ENCODE results near the gene RFLNA. TPM values are rescaled to one million over a fixed set of nuclear protein-coding genes. Genes with fewer than 3 reads are reported as not detected.

The RFLNA gene
- total RNA-seq, 1 experiment from 2014 or later = 10.6 TPM

DNA sequence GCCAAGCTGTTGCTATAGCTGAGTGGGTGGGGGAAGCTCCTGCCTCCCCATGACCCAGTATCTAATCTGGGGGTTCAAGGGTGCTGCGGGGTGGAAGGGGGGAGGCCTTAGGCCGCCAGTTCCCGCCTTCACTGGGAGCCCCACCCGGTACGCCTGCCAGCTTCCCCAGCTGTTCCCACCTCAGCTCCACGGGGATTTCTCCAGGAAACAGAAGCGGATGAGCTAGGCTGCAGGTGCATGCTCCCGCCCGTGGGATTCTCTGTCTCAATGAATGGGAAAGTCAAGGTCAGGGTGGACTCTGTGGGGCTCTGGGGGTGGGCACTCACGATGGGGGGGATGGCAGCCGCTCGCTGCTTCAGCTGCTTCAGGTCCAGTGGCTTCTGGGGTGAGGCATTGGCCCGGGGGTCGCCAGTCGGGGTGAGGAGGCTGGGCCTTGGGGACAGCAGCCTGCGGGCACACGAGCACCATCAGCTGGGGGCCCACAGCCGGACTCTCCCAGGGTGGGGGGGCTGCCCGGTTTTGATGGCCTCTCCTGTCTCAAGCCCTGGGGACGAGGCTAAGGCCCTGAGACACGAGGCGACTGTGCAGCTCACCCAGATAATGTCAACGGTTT lies 68.6 kb downstream of the RFLNA start:
- DNase-seq = no peak
- Histone ChIP-seq H2BK15ac (ENCODE audit: low read depth, low read length) (no peak overlapping the region), H3K4ac (ENCODE audit: low read depth, low read length) (no peak overlapping the region), H2BK20ac (ENCODE audit: low read depth, low read length, poor library complexity, severe bottlenecking) (no peak overlapping the region), H4K20me1 (ENCODE audit: control insufficient read depth, insufficient read depth, insufficient read length) (no peaks in the 10 kb centered on the region), H3K4me1 (ENCODE audit: insufficient read depth, low read length) (no peaks in the 10 kb centered on the region), H3K4me2 (ENCODE audit: insufficient read depth, insufficient read length, low read length) (no peak overlapping the region), H4K8ac (replicated peaks; ENCODE audit: insufficient read length, low read depth, low read length) (no peak overlapping the region), H3K56ac (ENCODE audit: insufficient read length, low read depth, low read length) (no peak overlapping the region), H4K5ac (ENCODE audit: insufficient read length, low read depth, low read length) (no peak overlapping the region), H3T11ph (ENCODE audit: low read length) (no peak overlapping the region), H3K18ac (ENCODE audit: insufficient read length, low read depth, low read length) (no peak overlapping the region), H2AK5ac (ENCODE audit: insufficient read length, low read length) (no peak overlapping the region), H2AFZ (ENCODE audit: low read length) (no peak overlapping the region), H3K27me3 (ENCODE audit: insufficient read depth, low read length) (no peaks in the 10 kb centered on the region), H3K23me2 (ENCODE audit: insufficient read length, low read depth, low read length, poor library complexity, severe bottlenecking) (no peaks in the 10 kb centered on the region), H3K79me1 (ENCODE audit: insufficient read depth, low read depth, low read length, poor library complexity, severe bottlenecking) (no peaks in the 10 kb centered on the region), H3K9me3 (ENCODE audit: control insufficient read depth, low read depth, low read length) (no peaks in the 10 kb centered on the region), H3K27ac (ENCODE audit: insufficient read length, low read depth, low read length) (no peak overlapping the region), H3K9ac (ENCODE audit: extremely low read depth, insufficient read length, low read length) (no peak overlapping the region), H4K91ac (ENCODE audit: insufficient read length, low read depth, low read length) (no peak overlapping the region), H3K79me2 (ENCODE audit: insufficient read depth, low read length) (no peaks in the 10 kb centered on the region), H3K14ac (ENCODE audit: insufficient read depth, low read length) (no peak overlapping the region; the same call in 1 of the 2 replicates), H2BK12ac (ENCODE audit: insufficient read length, low read depth, low read length) (no peak overlapping the region), H2BK5ac (ENCODE audit: insufficient read length, low read length) (no peak overlapping the region), H3K23ac (ENCODE audit: insufficient read length, low read depth, low read length) (no peak overlapping the region), H2BK120ac (ENCODE audit: low read depth, low read length, poor library complexity, severe bottlenecking) (no peak overlapping the region)
- peaks cover 3 to 31% (median 28%) of the 10 kb centered on the region in 3 experiments; a peak in 6 of 7 replicates for H3K36me3 Mint-ChIP-seq (ENCODE audit: insufficient read depth in 1 of 3, low read depth in 3 of 3)
- no peaks in the 10 kb centered on the region for H3K9me3 Mint-ChIP-seq
- no CpG with 5 or more reads among the region's 23 CpGs for WGBS (ENCODE audit: extremely low coverage, insufficient read length, low lambda C conversion rate)
- H3K27me3 Mint-ChIP-seq (ENCODE audit: low read depth) = no peaks in the 10 kb centered on the region; the same call in 1 of the 2 replicates
- no peaks in the 10 kb centered on the region for H3K4me1 Mint-ChIP-seq
- TF ChIP-seq, protein P1, sequence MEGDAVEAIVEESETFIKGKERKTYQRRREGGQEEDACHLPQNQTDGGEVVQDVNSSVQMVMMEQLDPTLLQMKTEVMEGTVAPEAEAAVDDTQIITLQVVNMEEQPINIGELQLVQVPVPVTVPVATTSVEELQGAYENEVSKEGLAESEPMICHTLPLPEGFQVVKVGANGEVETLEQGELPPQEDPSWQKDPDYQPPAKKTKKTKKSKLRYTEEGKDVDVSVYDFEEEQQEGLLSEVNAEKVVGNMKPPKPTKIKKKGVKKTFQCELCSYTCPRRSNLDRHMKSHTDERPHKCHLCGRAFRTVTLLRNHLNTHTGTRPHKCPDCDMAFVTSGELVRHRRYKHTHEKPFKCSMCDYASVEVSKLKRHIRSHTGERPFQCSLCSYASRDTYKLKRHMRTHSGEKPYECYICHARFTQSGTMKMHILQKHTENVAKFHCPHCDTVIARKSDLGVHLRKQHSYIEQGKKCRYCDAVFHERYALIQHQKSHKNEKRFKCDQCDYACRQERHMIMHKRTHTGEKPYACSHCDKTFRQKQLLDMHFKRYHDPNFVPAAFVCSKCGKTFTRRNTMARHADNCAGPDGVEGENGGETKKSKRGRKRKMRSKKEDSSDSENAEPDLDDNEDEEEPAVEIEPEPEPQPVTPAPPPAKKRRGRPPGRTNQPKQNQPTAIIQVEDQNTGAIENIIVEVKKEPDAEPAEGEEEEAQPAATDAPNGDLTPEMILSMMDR (conservative IDR thresholded peaks at IDR 0.05) = no peak
- H3K27ac Mint-ChIP-seq = peak overlapping the region in 1 of 3 experiments; percentile 52; a peak in 1 of 7 replicates
- H3K4me3 Mint-ChIP-seq = no peak overlapping the region
